NCI-H2227 treated with DMSO at 0.1 percent for 48 hours (cell line): Measurements from ENCODE around the gene ATRAID.

Source experiments
- DNase-seq: peaks from one replicate; lab custom pipeline; 2025; lab: John Stamatoyannopoulos, UW

ATRAID gene

GRCh38 chr2:27220091-27220490 lies 8.2 kb downstream of the ATRAID start:
- DNase-seq: no peak

- no peak for DNase-seq
These were observed 9.3 kb downstream of the ATRAID start for GRCh38 chr2:27221166-27221565.

- DNase-seq: no peak
These were observed 10.6 kb downstream of the ATRAID start for GRCh38 chr2:27222407-27222806.

GRCh38 chr2:27223416-27223815 lies 11.6 kb downstream of the ATRAID start:
- DNase-seq: no peak

GRCh38 chr2:27225526-27225925 lies 13.7 kb downstream of the ATRAID start:
- DNase-seq: no peak

- DNase-seq: no peak
These were observed 15.7 kb downstream of the ATRAID start for GRCh38 chr2:27227501-27227900.

GRCh38 chr2:27231921-27232320 lies 20.1 kb downstream of the ATRAID start:
- DNase-seq: no peak

- DNase-seq: no peak
These were observed 21.5 kb downstream of the ATRAID start for GRCh38 chr2:27233341-27233740.

GRCh38 chr2:27236136-27236535 lies 24.3 kb downstream of the ATRAID start:
- no peak for DNase-seq

GRCh38 chr2:27236626-27237025 lies 24.8 kb downstream of the ATRAID start:
- no peak for DNase-seq

- no peak for DNase-seq
These were observed 25.6 kb downstream of the ATRAID start for GRCh38 chr2:27237341-27237945.

GRCh38 chr2:27238976-27239375 lies 27.1 kb downstream of the ATRAID start:
- no peak for DNase-seq

GRCh38 chr2:27240406-27240805 lies 28.6 kb downstream of the ATRAID start:
- DNase-seq: no peak

GRCh38 chr2:27241761-27242613 lies 30.1 kb downstream of the ATRAID start:
- no peak for DNase-seq

- DNase-seq: no peak
These were observed 30.7 kb downstream of the ATRAID start for GRCh38 chr2:27242614-27242951.

GRCh38 chr2:27243391-27244130 lies 31.7 kb downstream of the ATRAID start:
- no peak for DNase-seq

GRCh38 chr2:27245116-27245515 lies 33.3 kb downstream of the ATRAID start:
- no peak for DNase-seq

GRCh38 chr2:27245626-27246025 lies 33.8 kb downstream of the ATRAID start:
- DNase-seq: no peak

- no peak for DNase-seq
These were observed 36.1 kb downstream of the ATRAID start for GRCh38 chr2:27247893-27248292.

- DNase-seq: no peak
These were observed 37.5 kb downstream of the ATRAID start for GRCh38 chr2:27249159-27249890.

- peak; percentile 11 for DNase-seq
These were observed 38.2 kb downstream of the ATRAID start for GRCh38 chr2:27249891-27250651.
